Keratinocyte (primary cell): ENCODE data around the gene RGS8. TPM values are rescaled to one million over a fixed set of nuclear protein-coding genes. Genes with fewer than 3 reads are reported as not detected.

Experiments used
- DNase-seq: peaks from one replicate; pipeline ENCODE4 v3.0.0-alpha.2; 2011; ENCODE audit warnings: low read depth, missing footprints, low spot score
- FAIRE-seq: peaks from 2 replicates; lab custom pipeline; 2011; peaks lifted over from hg19 to GRCh38; lab: Jason Lieb, UNC
- H2AFZ ChIP-seq: 2 replicates; pipeline ENCODE4 v1.6.0; 2012; ENCODE audit warnings: low read length, control low read depth, inconsistent platforms; ENCODE audit not compliant: control insufficient read depth
- H3K27ac ChIP-seq: 2 replicates; pipeline ENCODE4 v1.5.1; 2011; ENCODE audit warnings: low read length; ENCODE audit not compliant: control insufficient read depth, insufficient read depth
- H3K27me3 ChIP-seq: 3 replicates; pipeline ENCODE4 v1.6.0; 2011; ENCODE audit warnings: low read length; ENCODE audit not compliant: control insufficient read depth, insufficient read depth; ENCODE audit errors: extremely low read depth
- H3K36me3 ChIP-seq, 2 experiments: 2 replicates in 1 of 2; 3 replicates in 1 of 2; pipeline ENCODE4 v1.5.1; 2011; ENCODE audit warnings: low read length in 2 of 2, mild to moderate bottlenecking in 1 of 2; ENCODE audit not compliant: control insufficient read depth in 2 of 2, insufficient read depth in 2 of 2; ENCODE audit errors: extremely low read depth in 1 of 2
- H3K4me1 ChIP-seq: 3 replicates; pipeline ENCODE4 v1.5.1; 2011; ENCODE audit warnings: low read length; ENCODE audit not compliant: control insufficient read depth, insufficient read depth; ENCODE audit errors: extremely low read depth
- H3K4me2 ChIP-seq: 3 replicates; pipeline ENCODE4 v1.6.0; 2011; ENCODE audit warnings: low read depth, low read length; ENCODE audit not compliant: control insufficient read depth, insufficient read depth; ENCODE audit errors: extremely low read depth
- H3K4me3 ChIP-seq, 3 experiments: fragments of 200-600 bp in 1 of 3; sonication (generic) in 1 of 3; 2 replicates in 2 of 3; 3 replicates in 1 of 3; pipeline ENCODE4 v1.5.1; 2011 to 2016; ENCODE audit warnings: low read length in 3 of 3, mild to moderate bottlenecking in 3 of 3, control low read depth in 2 of 3, inconsistent platforms in 1 of 3, low read depth in 1 of 3, mixed read lengths in 1 of 3, mixed run types in 1 of 3, moderate library complexity in 1 of 3; ENCODE audit not compliant: control insufficient read depth in 2 of 3, insufficient read depth in 2 of 3; ENCODE audit errors: extremely low read depth in 1 of 3
- H3K79me2 ChIP-seq: 2 replicates; pipeline ENCODE4 v1.6.0; 2012; ENCODE audit warnings: low read length; ENCODE audit not compliant: control insufficient read depth, insufficient read depth
- H3K9ac ChIP-seq: 3 replicates; pipeline ENCODE4 v1.6.0; 2011; ENCODE audit warnings: low read length; ENCODE audit not compliant: control insufficient read depth, insufficient read depth; ENCODE audit errors: extremely low read depth
- H3K9me1 ChIP-seq: 3 replicates; pipeline ENCODE4 v1.6.0; 2011; ENCODE audit warnings: low read length; ENCODE audit not compliant: control insufficient read depth, insufficient read depth; ENCODE audit errors: extremely low read depth
- H3K9me3 ChIP-seq: 2 replicates; pipeline ENCODE4 v1.5.1; 2012; ENCODE audit warnings: low read depth, low read length; ENCODE audit not compliant: control insufficient read depth
- H4K20me1 ChIP-seq: 3 replicates; pipeline ENCODE4 v1.6.0; 2011; ENCODE audit warnings: low read length; ENCODE audit not compliant: control insufficient read depth, insufficient read depth; ENCODE audit errors: extremely low read depth
- EZH2 ChIP-seq: IDR thresholded peaks from one replicate; pipeline ENCODE4 v1.6.1; 2012; ENCODE audit warnings: inconsistent platforms, mild to moderate bottlenecking, low read length, moderate library complexity
- dilution Hi-C: fragments of 300-500 bp; cut with MboI; formaldehyde crosslinking; loops from one replicate; pipeline ENCODE4 v1.7.0; 2020; ENCODE audit warnings: low sequenced_read_pairs; ENCODE audit not compliant: extremely low pct_ligation_motif_present
- polyA plus RNA-seq, 5 experiments: library from polyadenylated mRNA; depleted of rRNA in 3 of 5; stranded (reverse) in 3 of 5; stranded (forward) in 1 of 5; unstranded in 1 of 5; fragments of >200 nt; gene quantifications; 1 replicate in 1 of 5; 2 replicates in 3 of 5; 3 replicates in 1 of 5; pipeline versions ENCODE4 v1.2.1 to v1.2.3, GENCODE V29; 2011 to 2012; ENCODE audit warnings: missing spikeins in 2 of 5, low read depth in 1 of 5, low replicate concordance in 1 of 5
- TF ChIP-seq, protein P1 (sequence below), 3 experiments: IDR thresholded peaks in 1 of 3; conservative IDR thresholded peaks in 1 of 3; optimal IDR thresholded peaks in 1 of 3; 2 replicates in 2 of 3; 3 replicates in 1 of 3; pipeline versions ENCODE3 to v1.5.1; 2011; ENCODE audit warnings: low read length in 3 of 3, mild to moderate bottlenecking in 3 of 3, moderate library complexity in 2 of 3, control low read depth in 1 of 3, inconsistent platforms in 1 of 3; ENCODE audit not compliant: insufficient read depth in 2 of 3; ENCODE audit errors: extremely low read depth in 1 of 3

Gene RGS8
- polyA plus RNA-seq, 1 donor (not counting 4 experiments of a cell fraction or from before 2014, with no cell fraction given), result not detected

- no peak overlapping the region for H3K4me3 ChIP-seq
- no peaks in the 10 kb centered on the region for H3K9me1 ChIP-seq
- no peak overlapping the region for H3K4me2 ChIP-seq
- H3K27me3 ChIP-seq, result peaks cover 12% of the 10 kb centered on the region
- H3K27ac ChIP-seq, result no peak overlapping the region
- H3K4me1 ChIP-seq, result no peaks in the 10 kb centered on the region
- no peak for TF ChIP-seq EZH2
- TF ChIP-seq, protein P1, sequence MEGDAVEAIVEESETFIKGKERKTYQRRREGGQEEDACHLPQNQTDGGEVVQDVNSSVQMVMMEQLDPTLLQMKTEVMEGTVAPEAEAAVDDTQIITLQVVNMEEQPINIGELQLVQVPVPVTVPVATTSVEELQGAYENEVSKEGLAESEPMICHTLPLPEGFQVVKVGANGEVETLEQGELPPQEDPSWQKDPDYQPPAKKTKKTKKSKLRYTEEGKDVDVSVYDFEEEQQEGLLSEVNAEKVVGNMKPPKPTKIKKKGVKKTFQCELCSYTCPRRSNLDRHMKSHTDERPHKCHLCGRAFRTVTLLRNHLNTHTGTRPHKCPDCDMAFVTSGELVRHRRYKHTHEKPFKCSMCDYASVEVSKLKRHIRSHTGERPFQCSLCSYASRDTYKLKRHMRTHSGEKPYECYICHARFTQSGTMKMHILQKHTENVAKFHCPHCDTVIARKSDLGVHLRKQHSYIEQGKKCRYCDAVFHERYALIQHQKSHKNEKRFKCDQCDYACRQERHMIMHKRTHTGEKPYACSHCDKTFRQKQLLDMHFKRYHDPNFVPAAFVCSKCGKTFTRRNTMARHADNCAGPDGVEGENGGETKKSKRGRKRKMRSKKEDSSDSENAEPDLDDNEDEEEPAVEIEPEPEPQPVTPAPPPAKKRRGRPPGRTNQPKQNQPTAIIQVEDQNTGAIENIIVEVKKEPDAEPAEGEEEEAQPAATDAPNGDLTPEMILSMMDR (optimal IDR thresholded peaks at IDR 0.05 in 1 of 3, IDR thresholded peaks at IDR 0.05 in 1 of 3, conservative IDR thresholded peaks at IDR 0.05 in 1 of 3; ENCODE audit: extremely low read depth in 1 of 3, insufficient read depth in 2 of 3, low read length in 3 of 3), result no peak
- no peaks in the 10 kb centered on the region for H3K36me3 ChIP-seq
- no peak overlapping the region for H2AFZ ChIP-seq
- DNase-seq (no peak), FAIRE-seq (no peak)
- H4K20me1 ChIP-seq, result no peaks in the 10 kb centered on the region
- H3K9ac ChIP-seq, result no peak overlapping the region
- no peaks in the 10 kb centered on the region for H3K9me3 ChIP-seq
- dilution Hi-C loops, result no loop called here
- no peaks in the 10 kb centered on the region for H3K79me2 ChIP-seq
Measured at GRCh38 chr1:182679684-182680083, 4.7 kb downstream of the RGS8 start.

DNA sequence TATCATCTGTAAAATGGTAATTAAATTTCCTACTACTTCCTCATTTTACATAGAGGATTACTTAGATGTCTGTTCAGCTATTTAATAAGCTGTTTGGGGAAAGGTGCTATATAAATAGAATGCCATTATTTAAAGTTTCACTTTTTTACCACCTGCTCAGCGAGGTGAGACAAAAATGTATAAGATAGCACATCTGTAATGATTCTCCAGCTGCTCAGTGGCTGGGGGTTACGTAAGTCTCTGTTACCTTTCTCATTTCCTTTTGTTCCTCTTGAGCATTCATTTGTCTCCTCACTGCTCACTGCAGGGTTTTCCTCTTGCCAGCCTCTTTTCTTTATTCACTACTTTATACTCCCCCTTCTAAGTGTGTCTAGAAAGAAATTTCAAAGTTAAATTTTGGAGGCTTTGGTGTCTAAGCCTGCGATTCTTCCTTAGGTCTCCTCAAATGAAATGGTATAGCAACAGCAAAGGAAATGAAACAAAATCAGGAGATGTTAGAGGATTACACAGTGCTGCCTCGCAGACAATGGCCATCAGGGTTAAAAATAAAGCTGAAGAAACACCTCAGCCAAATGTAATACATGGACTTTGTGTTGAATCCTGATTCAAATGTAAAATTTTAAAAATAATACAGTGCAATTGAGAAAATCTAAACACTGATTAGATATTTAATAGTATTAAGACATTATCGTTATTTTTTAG lies 6.8 kb downstream of the RGS8 start:
- no peaks in the 10 kb centered on the region for H3K9me3 ChIP-seq
- TF ChIP-seq, protein P1 (optimal IDR thresholded peaks at IDR 0.05 in 1 of 3, IDR thresholded peaks at IDR 0.05 in 1 of 3, conservative IDR thresholded peaks at IDR 0.05 in 1 of 3; ENCODE audit: extremely low read depth in 1 of 3, insufficient read depth in 2 of 3, low read length in 3 of 3), result no peak
- no peak for TF ChIP-seq EZH2
- no peaks in the 10 kb centered on the region for H3K79me2 ChIP-seq
- H3K36me3 ChIP-seq, result no peaks in the 10 kb centered on the region
- FAIRE-seq (no peak), DNase-seq (no peak)
- H3K4me1 ChIP-seq, result no peaks in the 10 kb centered on the region
- H4K20me1 ChIP-seq, result no peaks in the 10 kb centered on the region
- H3K27ac ChIP-seq, result no peak overlapping the region
- peaks cover 18% of the 10 kb centered on the region for H3K27me3 ChIP-seq
- dilution Hi-C loops, result no loop called here
- no peaks in the 10 kb centered on the region for H3K9me1 ChIP-seq
- no peak overlapping the region for H3K4me2 ChIP-seq
- no peak overlapping the region for H3K4me3 ChIP-seq
- no peak overlapping the region for H3K9ac ChIP-seq
- no peak overlapping the region for H2AFZ ChIP-seq
